Motor neuron (in vitro differentiated cells): ENCODE data around the gene R3HDM2. TPM values are rescaled to one million over a fixed set of nuclear protein-coding genes. Genes with fewer than 3 reads are reported as not detected.
"Not testable (repeated sequence)": the region's sequence is repeated elsewhere in the genome, so short reads cannot be mapped to it uniquely, and the experiment has no call there.

ENCODE experiments used
- ATAC-seq, 8 experiments: fragments of 200-7000 bp; cut with Tn5 transposase; replicated peaks in 6 of 8; 2 replicates each; pipeline ENCODE4 v1.8.0; 2021; ENCODE audit warnings: mild to moderate bottlenecking in 8 of 8, moderate library complexity in 8 of 8
- H3K27ac ChIP-seq, 2 donors: fragments of 250-450 bp; sonication (Bioruptor Pico); 2 replicates each; pipeline ENCODE4 v1.9.0; 2021; ENCODE audit warnings: antibody characterized with exemption in 2 of 2, mild to moderate bottlenecking in 2 of 2, moderate library complexity in 1 of 2
- H3K4me1 ChIP-seq, 2 donors: fragments of 250-450 bp; sonication (Bioruptor Pico); replicated peaks in 1 of 2; 2 replicates each; pipeline ENCODE4 v1.6.1; 2021; ENCODE audit warnings: antibody characterized with exemption in 2 of 2, mild to moderate bottlenecking in 2 of 2, moderate library complexity in 1 of 2
- H3K4me3 ChIP-seq, 5 donors: fragments of 250-450 bp; sonication (Bioruptor Pico); 2 replicates each; pipeline ENCODE4 v1.9.0; 2021; ENCODE audit warnings: antibody characterized with exemption in 5 of 5, mild to moderate bottlenecking in 5 of 5, moderate library complexity in 4 of 5
- WGBS, 10 experiments: fragments of 450-650 bp; shearing (Covaris generic); methylation state at CpG; one replicate each; pipeline ENCODE4 v1.0.0; 2022; 5-methylcytosine and 5-hydroxymethylcytosine counted together
- in situ Hi-C, 9 experiments: fragments of 400-800 bp; cut with MboI; loops; one replicate each; pipeline ENCODE4 v1.15.0; 2021; ENCODE audit warnings: low sequenced_read_pairs in 9 of 9, low pct_unique_long_range_greater_than_20kb in 2 of 9; ENCODE audit not compliant: unreplicated experiment in 9 of 9
- total RNA-seq, 8 experiments: library from RNA; unstranded; fragments of 300-600 nt; gene quantifications; 2 replicates each; pipeline versions ENCODE4 v1.2.3 to v1.2.4, GENCODE V29; 2022

The R3HDM2 gene
- total RNA-seq, 8 experiments from 2014 or later = 14.7 to 75.2 (median 31.6) TPM

GRCh38 chr12:57377103-57377840 is 53.6 kb downstream of the R3HDM2 start:
- H3K27ac ChIP-seq = no peak overlapping the region
- no peak for ATAC-seq
- WGBS, 10 experiments = 67 to 100% (median 93%) methylated on average over 1 to 2 of the region's 3 CpGs; no CpG with 5 or more reads in 3 of the 10 experiments

GRCh38 chr12:57372233-57372632 is 58.6 kb downstream of the R3HDM2 start:
- Histone ChIP-seq H3K4me3 (no peak overlapping the region), H3K4me1 (no peaks in the 10 kb centered on the region), H3K27ac (no peak overlapping the region)
- ATAC-seq = peak in 1 of 8 experiments; percentile 39
- 67 to 100% (median 96%) methylated on average over 1 to 4 of the region's 4 CpGs; no CpG with 5 or more reads in 1 of the 10 experiments for WGBS, 10 experiments
- in situ Hi-C loops = no loop called here

More at GRCh38 chr12:57377103-57377840, 53.6 kb downstream of the R3HDM2 start:
- Histone ChIP-seq H3K4me3 (no peak overlapping the region), H3K4me1 (no peaks in the 10 kb centered on the region)
- in situ Hi-C loops = no loop called here

GRCh38 chr12:57370696-57371095 is 60.1 kb downstream of the R3HDM2 start:
- H3K27ac ChIP-seq = no peak overlapping the region
- in situ Hi-C loops = no loop called here
- no peak for ATAC-seq
- no peak overlapping the region for H3K4me3 ChIP-seq
- WGBS, 10 experiments = 62 to 100% (median 91%) methylated on average over 1 of the region's 1 CpG; no CpG with 5 or more reads in 1 of the 10 experiments
- H3K4me1 ChIP-seq = no peaks in the 10 kb centered on the region

- WGBS, 10 experiments = 70 to 100% (median 95%) methylated on average over 2 to 4 of the region's 11 CpGs; no CpG with 5 or more reads in 4 of the 10 experiments
- ATAC-seq = no peak
- H3K4me3 ChIP-seq = no peak overlapping the region
- in situ Hi-C loops = no loop called here
- H3K4me1 ChIP-seq = no peaks in the 10 kb centered on the region
- H3K27ac ChIP-seq = no peak overlapping the region
These were observed 60.8 kb downstream of the R3HDM2 start for GRCh38 chr12:57370072-57370471.

- WGBS, 10 experiments = 58 to 100% (median 86%) methylated on average over 1 to 3 of the region's 3 CpGs; no CpG with 5 or more reads in 1 of the 10 experiments
- H3K4me1 ChIP-seq = no peaks in the 10 kb centered on the region
- no peak overlapping the region for H3K4me3 ChIP-seq
- in situ Hi-C loops = no loop called here
- no peak for ATAC-seq
- H3K27ac ChIP-seq = no peak overlapping the region
These were observed 61.6 kb downstream of the R3HDM2 start for GRCh38 chr12:57369202-57369601.

GRCh38 chr12:57368349-57369095 is 62.3 kb downstream of the R3HDM2 start:
- ATAC-seq = no peak
- WGBS, 10 experiments = 80 to 100% (median 96%) methylated on average over 1 to 6 of the region's 7 CpGs; no CpG with 5 or more reads in 2 of the 10 experiments
- no peak overlapping the region for H3K27ac ChIP-seq
- no peaks in the 10 kb centered on the region for H3K4me1 ChIP-seq
- in situ Hi-C loops = no loop called here
- H3K4me3 ChIP-seq = no peak overlapping the region

GRCh38 chr12:57367121-57367520 is 63.7 kb downstream of the R3HDM2 start:
- Histone ChIP-seq H3K4me3 (no peak overlapping the region), H3K27ac (no peak overlapping the region), H3K4me1 (no peaks in the 10 kb centered on the region)
- ATAC-seq = no peak
- in situ Hi-C loops = no loop called here

- in situ Hi-C loops = no loop called here
- ATAC-seq = no peak
- Histone ChIP-seq H3K4me3 (no peak overlapping the region), H3K4me1 (no peaks in the 10 kb centered on the region), H3K27ac (no peak overlapping the region)
- WGBS, 10 experiments = 79 to 100% (median 100%) methylated on average over 2 to 3 of the region's 3 CpGs; no CpG with 5 or more reads in 1 of the 10 experiments
These were observed 64.5 kb downstream of the R3HDM2 start for GRCh38 chr12:57366315-57366714.

GRCh38 chr12:57364156-57364555 is 66.7 kb downstream of the R3HDM2 start:
- H3K27ac ChIP-seq, H3K4me3 ChIP-seq, H3K4me1 ChIP-seq, in situ Hi-C loops, ATAC-seq: not testable (repeated sequence)
- WGBS, 10 experiments = 82 to 100% (median 98%) methylated on average over 1 to 5 of the region's 5 CpGs; no CpG with 5 or more reads in 2 of the 10 experiments

GRCh38 chr12:57360468-57360867 is 70.4 kb downstream of the R3HDM2 start:
- Histone ChIP-seq H3K4me1 (no peaks in the 10 kb centered on the region), H3K4me3 (no peak overlapping the region), H3K27ac (no peak overlapping the region)
- WGBS, 10 experiments = 87 to 100% (median 95%) methylated on average over 2 to 8 of the region's 8 CpGs
- no peak for ATAC-seq
- in situ Hi-C loops = no loop called here

GRCh38 chr12:57358646-57359045 is 72.2 kb downstream of the R3HDM2 start:
- WGBS, 10 experiments = 67 to 100% (median 97%) methylated on average over 1 to 4 of the region's 4 CpGs; no CpG with 5 or more reads in 2 of the 10 experiments

GRCh38 chr12:57355734-57356133 is 75.1 kb downstream of the R3HDM2 start:
- H3K27ac ChIP-seq = no peak overlapping the region
- H3K4me1 ChIP-seq = no peaks in the 10 kb centered on the region
- ATAC-seq = no peak
- no peak overlapping the region for H3K4me3 ChIP-seq
- in situ Hi-C loops = no loop called here

More at GRCh38 chr12:57358646-57359045, 72.2 kb downstream of the R3HDM2 start:
- Histone ChIP-seq H3K27ac (no peak overlapping the region), H3K4me1 (no peaks in the 10 kb centered on the region), H3K4me3 (no peak overlapping the region)
- in situ Hi-C loops = no loop called here
- ATAC-seq = no peak

- 68 to 100% (median 90%) methylated on average over 1 to 3 of the region's 3 CpGs; no CpG with 5 or more reads in 2 of the 10 experiments for WGBS, 10 experiments
- H3K4me3 ChIP-seq = no peak overlapping the region
- H3K4me1 ChIP-seq = no peaks in the 10 kb centered on the region
- no peak overlapping the region for H3K27ac ChIP-seq
- in situ Hi-C loops = no loop called here
- no peak for ATAC-seq
These were observed 78.7 kb downstream of the R3HDM2 start for GRCh38 chr12:57352166-57352565.
